Dedifferentiated amniotic fluid mesenchymal stem cell (primary cell): ENCODE data around the gene AKAIN1.

Experiments used
- DNase-seq: peaks from one replicate; pipeline ENCODE4 v3.0.0-alpha.2; 2016; ENCODE audit errors: extremely low spot score

The AKAIN1 gene

GRCh38 chr18:5093902-5094301 lies 103.2 kb downstream of the AKAIN1 start:
- DNase-seq, result no peak
